HPDE6-E6E7 (cell line): ENCODE data around the gene C9orf78.

Source experiments
- DNase-seq: peaks from one replicate; pipeline ENCODE4 v3.0.0; 2011; ENCODE audit warnings: missing footprints; ENCODE audit errors: extremely low spot score

The C9orf78 gene

DNA sequence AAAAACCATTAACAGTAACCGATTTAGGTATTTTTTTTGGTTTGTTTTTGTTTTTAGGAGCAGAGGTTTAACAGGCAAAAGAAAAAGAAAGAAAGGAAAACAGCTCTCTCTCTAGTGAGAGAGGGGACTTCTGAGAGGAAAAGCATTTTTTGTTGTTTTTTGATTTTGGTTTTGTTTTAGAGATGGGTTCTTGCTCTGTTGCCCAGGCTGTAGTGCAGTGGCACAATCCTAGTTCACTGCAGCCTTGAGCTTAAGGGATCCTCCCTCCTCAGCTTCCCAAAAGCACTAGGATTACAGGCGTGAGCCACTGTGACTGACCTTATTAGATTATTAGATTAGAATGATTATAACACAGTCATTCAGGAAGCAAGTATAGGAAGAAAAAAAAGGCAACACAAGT is 10.3 kb upstream of the C9orf78 start:
- DNase-seq: no peak

DNA sequence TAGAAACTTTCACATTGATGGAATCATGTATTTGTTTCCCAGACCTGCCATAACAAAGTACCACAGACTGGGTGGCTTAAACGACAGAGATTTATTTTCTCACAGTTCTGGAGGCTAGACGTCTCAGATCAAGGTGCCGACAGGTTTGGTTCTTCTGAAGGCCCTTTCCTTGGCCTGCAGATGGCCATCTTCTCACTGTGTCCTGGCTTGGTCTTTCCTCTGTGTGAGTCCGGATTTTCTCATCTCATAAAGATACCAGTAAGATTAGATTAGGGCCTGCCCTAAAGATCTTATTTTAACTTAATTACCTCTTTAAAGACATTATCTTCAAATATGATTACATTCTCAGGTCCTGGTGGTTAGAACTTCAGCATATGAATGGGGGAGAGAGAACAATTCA is 6.0 kb upstream of the C9orf78 start:
- DNase-seq: no peak

DNA sequence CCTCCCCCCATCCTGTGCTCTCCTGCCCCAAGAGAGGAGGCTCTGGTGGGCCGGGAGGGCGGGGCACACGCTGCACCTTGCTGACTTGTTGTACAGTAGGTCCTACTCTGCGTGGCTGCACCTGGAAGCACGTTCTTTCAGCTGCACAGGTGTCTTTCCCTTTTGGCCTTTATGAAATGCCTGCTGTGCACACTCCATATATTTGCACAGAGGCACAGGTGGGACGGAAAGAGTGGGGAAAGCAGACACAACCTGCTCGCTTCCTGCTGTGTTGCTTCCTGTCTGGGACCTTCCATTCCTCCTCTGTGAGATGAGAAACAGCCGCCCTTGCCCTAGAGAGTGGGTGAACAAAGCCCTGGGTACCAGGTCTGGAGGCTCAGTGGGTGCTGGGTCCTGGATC is 5.0 kb upstream of the C9orf78 start:
- DNase-seq: no peak

DNA sequence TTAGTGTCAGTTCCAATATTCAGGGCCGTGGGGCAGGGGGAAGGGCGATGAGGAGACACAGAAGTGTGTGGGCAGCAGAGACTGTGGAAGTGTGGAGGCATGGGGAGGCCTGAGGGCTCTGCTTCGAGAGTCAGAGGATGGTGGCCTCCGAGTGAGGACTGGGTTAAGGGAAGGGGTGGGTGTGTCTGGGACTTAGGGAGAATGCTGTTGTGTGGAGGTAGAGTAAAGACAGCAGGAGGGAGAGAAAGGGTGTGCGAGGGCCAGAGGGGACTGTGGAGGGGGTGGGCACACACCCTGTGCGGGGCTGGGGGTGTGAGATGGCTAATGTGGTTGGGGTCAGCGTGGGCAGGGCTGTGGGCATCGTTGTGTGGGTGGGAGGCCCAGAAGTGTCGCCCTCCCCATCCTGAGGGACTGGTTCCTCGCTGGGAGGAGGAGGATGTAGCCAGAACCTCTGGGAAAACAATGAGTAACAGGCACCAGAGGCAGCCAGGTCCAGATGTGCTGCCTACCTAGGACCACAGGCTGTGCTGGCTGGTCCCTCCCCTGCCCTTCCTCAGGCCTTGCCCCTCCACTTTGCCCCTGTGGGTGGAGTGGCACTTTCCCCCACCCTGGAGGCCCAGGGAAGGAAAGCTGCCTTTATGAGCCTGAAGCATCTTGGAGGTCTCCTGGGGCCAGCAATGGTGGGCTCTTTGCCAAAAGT is 4.4 kb upstream of the C9orf78 start:
- no peak for DNase-seq

DNA sequence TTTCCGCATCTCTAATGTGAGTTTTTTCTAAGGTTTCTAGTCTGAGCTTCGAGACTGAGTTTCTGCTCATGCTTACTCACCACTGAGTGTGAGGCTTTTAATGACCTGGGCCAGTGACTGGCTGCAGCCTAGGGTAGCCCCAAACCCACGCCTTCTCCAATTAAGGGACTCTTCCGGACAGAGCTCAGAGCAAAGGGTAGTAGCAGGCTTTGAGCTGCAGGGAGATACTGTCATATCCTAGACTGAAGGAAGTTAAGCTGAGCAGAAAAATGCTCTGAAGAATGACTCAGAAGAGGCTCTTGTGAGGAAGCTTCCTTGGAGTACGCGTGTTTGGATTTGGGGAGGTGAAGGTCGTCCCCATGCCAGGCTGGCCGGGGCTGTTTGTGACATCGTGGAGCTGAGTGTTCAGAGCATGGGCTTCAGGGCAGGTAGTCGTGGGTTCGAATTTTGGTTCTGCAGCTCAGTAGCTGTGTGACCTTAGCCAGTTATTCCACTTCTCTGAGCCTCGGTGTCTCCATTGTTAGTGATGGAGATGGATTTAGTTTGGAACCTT is 3.7 kb upstream of the C9orf78 start:
- DNase-seq: peak; percentile 79

GRCh38 chr9:129836311-129837007 is 1.4 kb upstream of the C9orf78 start:
- no peak for DNase-seq

DNA sequence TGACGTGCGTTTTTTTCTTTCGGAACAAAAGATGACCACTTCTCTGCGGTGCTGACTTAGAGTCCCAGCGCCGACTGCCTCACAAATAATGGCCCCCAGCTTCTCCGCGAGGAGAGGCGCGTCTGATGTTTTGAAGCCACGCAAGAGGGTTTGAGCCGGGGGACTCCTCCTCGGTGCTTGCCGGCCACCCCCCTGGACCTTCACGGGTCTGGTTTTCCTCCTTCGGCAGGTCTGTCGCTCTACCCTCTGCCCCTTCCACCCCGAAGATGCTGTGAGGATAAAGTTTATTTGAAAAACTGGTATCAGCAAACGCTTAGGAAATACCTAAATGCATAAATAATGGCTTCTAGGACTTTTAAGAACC is 767 bp upstream of the C9orf78 start:
- DNase-seq: no peak

GRCh38 chr9:129834489-129835127 is 467 bp downstream of the C9orf78 start:
- DNase-seq: peak; percentile 20

DNA sequence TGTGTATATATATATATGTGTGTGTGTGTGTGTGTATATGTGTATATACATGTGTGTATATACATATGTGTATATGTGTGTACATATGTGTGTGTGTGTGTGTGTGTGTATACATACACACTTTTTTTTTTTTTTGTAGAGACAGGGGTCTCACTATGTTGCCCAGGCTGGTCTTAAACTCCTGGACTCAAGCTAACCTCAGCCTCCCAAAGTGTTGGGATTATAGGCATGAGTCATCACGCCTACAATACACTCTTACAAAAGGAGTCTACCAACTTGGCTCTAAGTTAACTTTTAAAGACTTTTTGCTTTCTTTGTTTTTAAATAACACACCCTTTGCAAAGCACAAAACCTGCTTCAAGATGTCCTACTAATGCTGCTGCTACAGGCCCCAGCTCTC is 2.1 kb downstream of the C9orf78 start:
- DNase-seq: no peak

- DNase-seq: no peak
Observed at GRCh38 chr9:129828969-129829368, 6.1 kb downstream of the C9orf78 start.

GRCh38 chr9:129828051-129828450 is 7.0 kb downstream of the C9orf78 start:
- DNase-seq: no peak

- no peak for DNase-seq
Observed at GRCh38 chr9:129826759-129827158, 8.3 kb downstream of the C9orf78 start.

GRCh38 chr9:129826344-129826743 is 8.7 kb downstream of the C9orf78 start:
- DNase-seq: no peak

DNA sequence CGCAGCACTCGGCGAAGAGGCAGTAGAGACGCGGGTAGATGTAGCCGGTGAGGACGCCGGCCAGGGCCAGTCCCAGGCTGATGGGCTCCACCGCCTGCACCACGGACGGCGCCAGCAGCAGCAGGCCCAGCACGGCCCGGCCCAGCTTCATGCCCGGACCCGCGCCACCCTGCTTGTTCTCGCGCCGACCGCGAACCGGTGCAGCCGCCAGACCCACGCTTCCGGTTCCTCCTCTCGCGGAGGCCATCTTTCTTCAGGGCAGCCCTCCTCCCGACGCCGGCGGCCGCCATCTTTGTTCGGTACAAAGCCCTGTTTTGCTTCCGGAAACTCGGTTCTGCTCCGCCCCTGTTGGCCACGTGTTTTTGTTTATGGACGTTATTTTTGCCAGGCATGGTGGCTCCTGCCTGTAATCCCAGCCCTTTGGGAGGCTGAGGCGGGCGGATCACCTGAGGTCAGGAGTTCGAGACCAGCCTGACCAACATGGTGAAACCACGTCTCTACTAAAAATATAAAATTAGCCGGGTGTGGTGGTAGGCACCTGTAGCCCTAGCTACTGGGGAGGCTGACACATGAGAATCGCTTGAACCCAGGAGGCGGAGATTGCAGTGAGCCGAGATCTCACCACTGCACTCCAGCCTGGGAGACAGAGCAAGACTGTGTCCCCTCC is 11.0 kb downstream of the C9orf78 start, which contains the start of gene TOR1A:
Gene TOR1A, minus strand, starts transcription at position 202 of the 667 bp plus-strand sequence. Its CDS starts 51 bp downstream, at position 151.
- peak; percentile 80 for DNase-seq

- DNase-seq: no peak
Observed at GRCh38 chr9:129823542-129823934, 11.5 kb downstream of the C9orf78 start.

DNA sequence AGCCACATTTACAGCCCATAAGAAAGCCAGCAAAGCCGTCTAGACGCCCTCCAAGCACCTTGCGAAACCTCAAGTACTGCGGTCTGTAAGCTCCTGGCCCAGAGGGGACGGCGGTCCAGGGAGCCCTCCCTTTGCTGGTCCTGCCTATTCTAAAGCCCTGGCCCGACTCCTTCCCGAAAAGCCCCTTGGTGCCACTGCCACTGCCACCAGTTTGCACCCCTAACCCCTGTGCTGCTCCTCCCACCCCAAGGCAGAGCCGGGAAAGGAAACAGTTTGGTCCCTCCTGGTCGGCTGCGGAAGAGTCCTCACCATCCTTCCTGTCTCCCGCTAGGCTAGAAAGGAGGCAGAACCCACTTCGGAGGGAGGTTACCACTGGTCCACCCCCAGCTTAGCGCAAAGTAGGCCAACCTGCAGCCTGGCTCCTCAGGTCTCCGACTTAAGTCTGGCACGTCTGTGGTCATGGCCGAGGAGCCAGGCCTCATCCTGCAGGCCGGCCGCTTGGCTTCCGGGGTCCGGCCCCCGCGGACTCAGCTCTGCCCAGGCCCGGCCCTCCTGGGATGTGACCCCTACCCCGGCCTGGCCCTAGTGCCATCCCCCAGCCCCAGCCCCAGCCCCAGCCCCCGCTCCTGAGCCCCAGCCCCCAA is 12.1 kb downstream of the C9orf78 start:
- DNase-seq: peak; percentile 16

- no peak for DNase-seq
Observed at GRCh38 chr9:129816501-129817435, 18.3 kb downstream of the C9orf78 start.

DNA sequence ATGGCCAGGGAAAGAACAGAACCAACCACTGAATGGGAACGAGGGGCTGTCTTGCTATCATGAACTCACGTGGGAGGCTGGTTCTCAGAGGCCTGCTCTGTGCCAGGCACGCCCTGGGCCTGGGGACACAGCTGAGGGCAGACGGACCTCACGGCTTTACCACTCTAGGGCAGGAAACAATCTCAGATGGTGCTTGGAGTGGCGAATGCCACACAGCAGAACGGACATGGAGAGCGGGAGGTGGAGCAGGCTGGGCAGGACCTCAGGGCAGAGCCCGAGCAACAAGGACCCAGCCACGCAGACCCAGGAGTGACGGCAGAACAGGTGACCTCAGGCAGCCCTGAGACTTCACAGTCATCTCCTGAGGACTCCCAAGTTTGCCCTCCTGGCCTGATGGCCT is 19.8 kb downstream of the C9orf78 start:
- DNase-seq: no peak

DNA sequence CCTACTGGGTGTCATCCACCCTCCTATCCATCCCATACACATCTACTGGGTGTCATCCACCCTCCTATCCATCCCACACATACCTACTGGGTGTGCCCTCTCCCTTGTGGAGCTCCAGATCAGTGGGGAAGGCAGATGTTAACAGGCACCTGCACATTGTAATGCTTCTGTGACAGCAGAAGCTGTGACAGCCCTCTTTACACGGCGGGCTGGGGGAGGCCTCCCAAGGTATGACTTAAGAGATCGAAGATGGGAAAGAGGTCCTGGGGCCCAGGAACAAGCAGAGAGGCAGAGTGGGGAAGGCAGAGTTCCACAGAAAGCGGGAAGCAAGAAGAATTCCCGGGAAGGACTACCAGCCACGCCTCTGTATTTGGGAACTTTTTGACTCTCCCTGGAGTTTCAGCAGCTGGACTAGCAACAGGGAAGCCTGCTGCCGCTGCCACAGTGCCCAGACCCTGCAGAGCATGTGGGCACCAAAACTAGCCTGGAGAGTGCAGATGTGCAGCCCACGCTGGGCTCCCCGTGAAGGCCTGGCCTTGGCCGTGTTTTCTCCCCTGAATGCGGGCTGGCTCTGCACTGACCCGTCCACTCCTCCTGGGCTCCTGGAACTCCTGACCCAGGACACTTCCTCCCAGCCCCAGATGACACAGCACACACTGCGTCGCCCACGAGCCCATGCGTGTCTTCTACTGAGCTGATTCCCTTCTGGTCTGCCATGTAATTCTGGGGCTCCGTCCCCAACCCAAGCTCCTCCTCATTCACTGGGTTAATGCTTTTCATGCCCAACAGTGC is 20.4 kb downstream of the C9orf78 start:
- no peak for DNase-seq

- no peak for DNase-seq
Observed at GRCh38 chr9:129813661-129814060, 21.4 kb downstream of the C9orf78 start.
